SU-DHL-6 (cell line): Measurements from ENCODE around the gene TMEM138.

Source experiments
- EZH2phosphoT487 ChIP-seq: fragments of 200-600 bp; sonication (generic), shearing (Covaris generic); conservative IDR thresholded peaks from 2 replicates; pipeline ENCODE4 v1.6.1; 2018; ENCODE audit warnings: mild to moderate bottlenecking, antibody characterized with exemption, low read length, moderate library complexity, mixed read lengths
- TF ChIP-seq, protein P1 (sequence below): fragments of 200-600 bp; sonication (generic); IDR thresholded peaks from one replicate; pipeline ENCODE4 v1.5.1; 2017; ENCODE audit warnings: antibody characterized with exemption, mild to moderate bottlenecking, low read length, moderate library complexity; ENCODE audit not compliant: insufficient read depth, poor library complexity, severe bottlenecking

DNA sequence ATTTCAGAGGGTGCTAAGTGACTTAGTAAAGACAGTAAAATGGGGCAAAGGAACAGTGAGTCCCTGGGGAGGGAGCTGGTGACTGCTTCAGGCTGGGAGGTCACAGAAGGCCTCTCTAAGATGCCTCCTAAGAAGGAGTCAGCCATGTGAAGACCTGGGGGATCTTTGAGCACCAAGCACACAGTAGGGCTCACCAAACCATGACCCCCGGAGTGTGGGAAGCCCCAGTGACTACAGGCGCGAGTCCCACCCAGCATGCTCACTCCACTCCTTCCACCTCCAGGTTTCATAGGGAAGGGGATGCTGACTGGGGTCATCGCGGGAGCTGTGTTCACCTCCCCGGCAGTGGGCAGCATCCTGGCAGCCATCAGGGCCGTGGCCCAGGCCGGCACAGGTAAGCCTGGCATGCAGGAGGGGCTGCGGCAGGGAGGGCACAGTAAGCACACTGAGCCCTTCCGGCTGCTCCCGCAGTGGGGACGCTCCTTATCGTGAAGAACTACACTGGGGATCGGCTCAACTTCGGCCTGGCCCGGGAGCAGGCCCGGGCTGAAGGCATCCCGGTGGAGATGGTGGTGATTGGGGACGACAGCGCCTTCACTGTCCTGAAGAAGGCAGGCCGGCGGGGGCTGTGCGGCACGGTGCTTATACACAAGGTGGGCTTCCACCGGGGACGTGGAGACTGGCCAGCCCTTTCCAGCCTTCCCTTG, 23.2 kb upstream of the TMEM138 start:
- TF ChIP-seq, protein P1, sequence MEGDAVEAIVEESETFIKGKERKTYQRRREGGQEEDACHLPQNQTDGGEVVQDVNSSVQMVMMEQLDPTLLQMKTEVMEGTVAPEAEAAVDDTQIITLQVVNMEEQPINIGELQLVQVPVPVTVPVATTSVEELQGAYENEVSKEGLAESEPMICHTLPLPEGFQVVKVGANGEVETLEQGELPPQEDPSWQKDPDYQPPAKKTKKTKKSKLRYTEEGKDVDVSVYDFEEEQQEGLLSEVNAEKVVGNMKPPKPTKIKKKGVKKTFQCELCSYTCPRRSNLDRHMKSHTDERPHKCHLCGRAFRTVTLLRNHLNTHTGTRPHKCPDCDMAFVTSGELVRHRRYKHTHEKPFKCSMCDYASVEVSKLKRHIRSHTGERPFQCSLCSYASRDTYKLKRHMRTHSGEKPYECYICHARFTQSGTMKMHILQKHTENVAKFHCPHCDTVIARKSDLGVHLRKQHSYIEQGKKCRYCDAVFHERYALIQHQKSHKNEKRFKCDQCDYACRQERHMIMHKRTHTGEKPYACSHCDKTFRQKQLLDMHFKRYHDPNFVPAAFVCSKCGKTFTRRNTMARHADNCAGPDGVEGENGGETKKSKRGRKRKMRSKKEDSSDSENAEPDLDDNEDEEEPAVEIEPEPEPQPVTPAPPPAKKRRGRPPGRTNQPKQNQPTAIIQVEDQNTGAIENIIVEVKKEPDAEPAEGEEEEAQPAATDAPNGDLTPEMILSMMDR = no peak
- TF ChIP-seq EZH2phosphoT487 = no peak
